NCI-H2081 treated with DMSO at 0.1 percent for 48 hours (cell line): ENCODE measurements around the gene SLC15A1.
"Not testable (repeated sequence)": the region's sequence is repeated elsewhere in the genome, so short reads cannot be mapped to it uniquely, and the experiment has no call there.

Source experiments
- DNase-seq: peaks from one replicate; lab custom pipeline; 2025; lab: John Stamatoyannopoulos, UW

The SLC15A1 gene

DNA sequence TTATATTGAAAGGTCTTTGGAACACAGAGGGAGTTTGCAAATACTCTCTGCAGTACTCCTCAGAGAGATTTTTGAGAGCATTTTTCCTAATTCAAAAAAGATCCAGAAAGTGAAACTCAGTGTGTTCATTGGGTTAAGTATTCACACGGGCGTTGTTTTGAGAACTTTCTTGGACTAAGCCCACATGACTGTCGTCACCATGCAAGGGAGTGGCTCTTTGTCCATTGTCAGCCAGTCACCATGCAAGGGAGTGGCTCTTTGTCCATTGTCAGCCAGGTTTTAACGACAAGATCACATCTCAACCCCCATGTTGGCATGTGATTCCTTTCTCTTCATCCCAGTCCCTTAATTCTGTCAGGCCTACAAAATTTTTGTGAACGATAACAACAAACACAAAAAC is 94.3 kb downstream of the SLC15A1 start:
- DNase-seq: no peak

- DNase-seq: no peak
Observed at GRCh38 chr13:98657506-98658085, 94.9 kb downstream of the SLC15A1 start.

DNA sequence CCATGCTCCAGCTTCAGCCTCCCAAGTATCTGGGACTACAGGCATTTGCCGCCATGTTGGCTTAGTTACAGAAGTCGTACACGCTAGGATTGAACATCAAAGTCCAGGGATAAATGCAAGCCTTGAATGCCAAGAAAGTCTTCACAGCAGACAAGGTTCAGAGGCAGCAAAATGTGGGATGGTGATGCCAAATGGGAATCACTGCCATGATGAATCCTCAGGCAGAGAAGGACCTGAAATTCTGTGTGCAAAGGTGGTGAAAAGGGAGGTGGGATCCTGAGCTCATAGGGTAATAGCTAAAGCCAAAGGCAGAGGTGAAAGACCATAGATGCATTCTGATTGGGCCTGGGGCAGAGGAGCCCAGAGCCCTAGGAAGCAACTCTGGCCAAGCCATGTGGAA is 96.2 kb downstream of the SLC15A1 start:
- DNase-seq: no peak

DNA sequence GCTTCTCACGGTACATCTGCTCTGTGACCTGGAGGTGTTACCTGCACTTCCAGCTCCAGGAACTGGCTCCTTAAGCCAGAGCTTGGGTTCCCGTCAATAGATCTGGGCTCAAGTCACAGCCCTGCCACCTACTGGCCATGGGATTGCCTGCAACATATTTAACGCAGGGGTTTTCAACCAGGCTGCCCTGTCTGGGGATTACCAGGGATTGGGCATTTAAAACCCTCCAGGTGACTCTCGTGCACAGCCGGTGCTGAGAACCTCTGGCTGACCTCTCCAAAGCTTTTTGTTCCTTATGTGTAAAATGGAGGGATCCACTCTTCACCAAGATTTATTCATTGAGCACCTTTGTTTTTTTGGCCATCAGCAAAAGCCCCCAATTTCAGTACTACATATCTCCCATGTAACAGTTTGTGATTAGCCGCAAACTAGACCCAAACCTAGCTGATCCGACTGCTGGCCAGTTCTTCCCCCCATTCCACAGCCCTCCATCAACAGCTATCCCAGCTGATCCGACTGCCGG is 98.9 kb downstream of the SLC15A1 start:
- DNase-seq: peak; percentile 46

- DNase-seq: no peak
Observed at GRCh38 chr13:98652721-98653462, 99.6 kb downstream of the SLC15A1 start.

GRCh38 chr13:98652276-98652675 is 100.2 kb downstream of the SLC15A1 start:
- DNase-seq: no peak

DNA sequence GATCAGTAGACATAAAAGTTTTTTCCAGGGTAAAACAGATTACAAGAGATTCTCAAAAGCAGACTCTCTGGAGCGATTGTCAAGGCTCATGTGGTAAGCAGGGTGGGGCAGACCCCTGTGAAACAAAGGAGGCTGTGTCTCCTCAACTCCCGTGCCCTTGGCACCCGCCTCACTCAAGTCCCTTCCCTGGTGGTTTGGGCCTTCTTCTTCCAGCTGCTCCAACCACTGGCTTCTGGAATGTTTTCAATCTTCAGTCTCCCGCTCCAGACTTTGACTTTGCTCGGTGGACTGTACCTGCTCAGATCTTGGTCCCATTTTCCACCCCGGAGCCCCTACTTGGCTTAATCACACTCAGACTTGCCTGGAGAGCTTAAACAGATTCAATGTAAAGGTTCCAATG is 100.7 kb downstream of the SLC15A1 start:
- DNase-seq: no peak

GRCh38 chr13:98650396-98651107 is 101.9 kb downstream of the SLC15A1 start:
- DNase-seq: no peak

DNA sequence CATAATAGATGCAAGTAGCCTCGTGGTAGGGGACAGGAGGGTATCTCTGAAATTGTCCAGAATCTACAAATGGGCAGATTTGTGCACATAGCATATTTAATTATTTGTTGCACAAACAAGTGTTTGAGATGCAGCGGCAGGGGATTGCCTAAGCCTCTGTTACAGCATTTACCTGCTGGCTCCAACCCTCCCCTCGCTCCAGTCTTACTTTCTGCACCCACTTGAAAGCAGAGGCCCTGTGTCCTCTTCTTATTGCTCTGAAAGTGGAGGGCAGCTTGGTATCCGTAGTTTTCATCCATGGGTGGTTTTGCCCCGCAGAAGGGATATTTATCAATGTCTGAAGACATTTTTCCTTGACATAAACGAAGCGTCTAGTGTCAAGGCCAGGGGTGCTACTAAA is 102.6 kb downstream of the SLC15A1 start:
- DNase-seq: no peak

- DNase-seq: no peak
Observed at GRCh38 chr13:98648686-98649085, 103.8 kb downstream of the SLC15A1 start.

- no peak for DNase-seq
Observed at GRCh38 chr13:98648141-98648540, 104.3 kb downstream of the SLC15A1 start.

DNA sequence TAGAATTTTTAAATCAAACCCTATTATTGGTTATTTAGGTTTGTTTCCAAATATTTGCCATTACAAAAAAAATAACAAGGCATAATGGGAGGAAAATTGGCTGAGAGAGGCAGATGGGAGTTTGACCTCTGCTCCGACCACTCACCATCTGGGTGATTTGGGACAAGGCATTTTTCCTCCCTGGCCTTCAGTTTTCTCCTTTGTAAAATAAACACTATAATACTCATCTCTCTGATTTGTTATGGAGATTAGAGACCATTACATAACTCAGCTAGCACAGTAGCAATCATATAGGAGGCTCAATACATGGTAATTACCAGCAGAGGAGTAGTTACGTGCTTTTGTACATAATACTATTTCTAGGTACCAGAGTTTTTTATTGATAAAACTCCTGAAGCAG is 105.4 kb downstream of the SLC15A1 start:
- no peak for DNase-seq

DNA sequence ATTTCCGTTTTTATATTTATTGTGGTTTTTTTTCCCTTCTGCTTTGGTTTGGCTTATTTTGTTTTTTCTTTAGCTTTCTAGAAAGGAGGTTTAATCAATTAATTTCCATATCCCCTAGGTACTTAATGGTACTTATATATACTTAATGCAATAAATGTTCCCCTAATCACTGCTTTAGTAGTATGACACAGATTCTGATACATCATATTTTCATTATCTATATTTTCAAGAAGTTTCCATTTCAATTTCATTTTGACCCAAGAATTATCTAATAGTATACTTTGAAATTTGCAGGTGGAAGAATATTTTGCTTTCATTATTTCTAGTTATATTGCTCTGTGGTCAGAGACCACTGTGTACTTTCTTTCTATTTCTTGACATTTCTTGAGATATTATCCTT is 109.0 kb downstream of the SLC15A1 start:
- no peak for DNase-seq

DNA sequence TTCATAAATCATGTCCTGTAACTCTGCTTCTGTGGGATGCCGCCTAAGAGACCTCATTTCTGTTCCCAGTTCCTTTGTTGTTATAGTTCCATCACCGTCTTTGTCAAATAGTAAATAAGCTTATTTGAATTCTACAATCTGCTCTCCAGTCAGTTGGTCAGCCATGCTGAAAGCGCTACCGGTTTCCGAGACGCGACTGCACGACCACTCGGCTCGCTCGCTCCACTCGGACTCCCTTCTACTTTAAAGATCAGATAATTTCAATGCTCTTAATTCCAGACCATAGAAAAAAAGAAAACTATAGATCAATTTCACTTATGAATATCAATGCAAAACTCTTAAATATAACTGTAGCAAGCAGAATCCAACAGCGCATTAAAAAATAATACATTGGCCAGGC is 111.4 kb downstream of the SLC15A1 start:
- DNase-seq: no peak

GRCh38 chr13:98639785-98640184 is 112.7 kb downstream of the SLC15A1 start:
- DNase-seq: not testable (repeated sequence)

- DNase-seq: not testable (repeated sequence)
Observed at GRCh38 chr13:98638352-98638751, 114.1 kb downstream of the SLC15A1 start.
